Measurements from ENCODE around the gene PLCB4.

Gene PLCB4

DNA sequence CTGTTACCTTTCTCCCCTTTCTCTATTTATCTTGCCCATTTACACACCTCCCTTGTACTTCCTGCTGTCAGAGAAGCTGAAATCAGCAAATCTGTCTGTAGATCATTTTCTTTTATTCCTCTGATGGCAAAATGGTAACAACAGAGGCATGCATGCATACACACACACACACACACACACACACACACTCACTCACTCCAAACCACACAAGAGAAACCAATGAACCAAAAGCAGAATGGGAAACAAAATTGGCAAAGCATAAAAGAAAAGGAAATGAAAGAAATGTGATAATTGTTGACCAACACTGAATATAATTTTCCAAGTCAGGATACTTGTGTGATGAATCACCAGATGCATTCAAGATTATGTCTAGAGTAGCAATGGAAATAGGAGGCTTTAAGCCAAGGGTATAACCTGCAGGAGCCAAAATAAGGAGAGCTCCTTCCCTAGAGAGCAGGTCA, 172.4 kb downstream of the PLCB4 start:
- no peak for DNase-seq (ENCODE audit: low spot score)
- in situ Hi-C loops (cut with MboI; ENCODE audit: low pct_unique_long_range_greater_than_20kb, low sequenced_read_pairs, unreplicated experiment): no loop called here
- TF ChIP-seq, protein P1, sequence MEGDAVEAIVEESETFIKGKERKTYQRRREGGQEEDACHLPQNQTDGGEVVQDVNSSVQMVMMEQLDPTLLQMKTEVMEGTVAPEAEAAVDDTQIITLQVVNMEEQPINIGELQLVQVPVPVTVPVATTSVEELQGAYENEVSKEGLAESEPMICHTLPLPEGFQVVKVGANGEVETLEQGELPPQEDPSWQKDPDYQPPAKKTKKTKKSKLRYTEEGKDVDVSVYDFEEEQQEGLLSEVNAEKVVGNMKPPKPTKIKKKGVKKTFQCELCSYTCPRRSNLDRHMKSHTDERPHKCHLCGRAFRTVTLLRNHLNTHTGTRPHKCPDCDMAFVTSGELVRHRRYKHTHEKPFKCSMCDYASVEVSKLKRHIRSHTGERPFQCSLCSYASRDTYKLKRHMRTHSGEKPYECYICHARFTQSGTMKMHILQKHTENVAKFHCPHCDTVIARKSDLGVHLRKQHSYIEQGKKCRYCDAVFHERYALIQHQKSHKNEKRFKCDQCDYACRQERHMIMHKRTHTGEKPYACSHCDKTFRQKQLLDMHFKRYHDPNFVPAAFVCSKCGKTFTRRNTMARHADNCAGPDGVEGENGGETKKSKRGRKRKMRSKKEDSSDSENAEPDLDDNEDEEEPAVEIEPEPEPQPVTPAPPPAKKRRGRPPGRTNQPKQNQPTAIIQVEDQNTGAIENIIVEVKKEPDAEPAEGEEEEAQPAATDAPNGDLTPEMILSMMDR (IDR thresholded peaks at IDR 0.05; ENCODE audit: extremely low read depth, insufficient read depth, missing control alignments): no peak

- in situ Hi-C loops (cut with MboI; ENCODE audit: low pct_unique_long_range_greater_than_20kb, low sequenced_read_pairs, unreplicated experiment): no loop called here
- TF ChIP-seq, protein P1 (IDR thresholded peaks at IDR 0.05; ENCODE audit: extremely low read depth, insufficient read depth, missing control alignments): no peak
- no peak for DNase-seq (ENCODE audit: low spot score)
Observed at GRCh38 chr20:9241721-9242427, 173.0 kb downstream of the PLCB4 start.

GRCh38 chr20:9243986-9244385, 175.1 kb downstream of the PLCB4 start:
- TF ChIP-seq, protein P1 (IDR thresholded peaks at IDR 0.05; ENCODE audit: extremely low read depth, insufficient read depth, missing control alignments): no peak
- in situ Hi-C loops (cut with MboI; ENCODE audit: low pct_unique_long_range_greater_than_20kb, low sequenced_read_pairs, unreplicated experiment): no loop called here
- no peak for DNase-seq (ENCODE audit: low spot score)

GRCh38 chr20:9244811-9245210, 175.9 kb downstream of the PLCB4 start:
- TF ChIP-seq, protein P1 (IDR thresholded peaks at IDR 0.05; ENCODE audit: extremely low read depth, insufficient read depth, missing control alignments): no peak
- no peak for DNase-seq (ENCODE audit: low spot score)
- in situ Hi-C loops (cut with MboI; ENCODE audit: low pct_unique_long_range_greater_than_20kb, low sequenced_read_pairs, unreplicated experiment): no loop called here

DNA sequence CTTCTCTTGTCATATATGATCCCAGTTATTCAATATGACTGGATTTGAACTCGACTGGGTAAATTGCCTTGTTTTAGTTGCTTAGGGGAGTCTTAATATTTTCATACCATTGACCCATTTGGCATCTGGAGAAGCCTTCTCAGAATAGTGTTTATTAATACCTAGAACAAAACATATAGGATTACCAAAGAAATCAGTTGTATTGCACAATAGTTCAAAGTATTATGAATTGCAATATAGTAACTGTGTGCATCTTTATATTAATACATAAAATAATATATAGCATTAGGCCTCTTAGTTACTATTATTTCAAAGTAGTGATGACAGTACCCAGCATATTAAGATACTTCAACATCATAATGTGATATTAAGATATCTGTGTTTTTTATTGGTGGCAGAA, 177.8 kb downstream of the PLCB4 start:
- TF ChIP-seq, protein P1 (IDR thresholded peaks at IDR 0.05; ENCODE audit: extremely low read depth, insufficient read depth, missing control alignments): no peak
- in situ Hi-C loops (cut with MboI; ENCODE audit: low pct_unique_long_range_greater_than_20kb, low sequenced_read_pairs, unreplicated experiment): no loop called here
- DNase-seq (ENCODE audit: low spot score): no peak

- no peak for DNase-seq (ENCODE audit: low spot score)
- in situ Hi-C loops (cut with MboI; ENCODE audit: low pct_unique_long_range_greater_than_20kb, low sequenced_read_pairs, unreplicated experiment): no loop called here
- TF ChIP-seq, protein P1 (IDR thresholded peaks at IDR 0.05; ENCODE audit: extremely low read depth, insufficient read depth, missing control alignments): no peak
Observed at GRCh38 chr20:9250511-9250910, 181.6 kb downstream of the PLCB4 start.

Data from GM13977 (cell line).